Spinal cord (tissue), 10 donors: ENCODE data around the gene DMTF1. TPM values are rescaled to one million over a fixed set of nuclear protein-coding genes. Genes with fewer than 3 reads are reported as not detected.
"Not testable (repeated sequence)": the region's sequence is repeated elsewhere in the genome, so short reads cannot be mapped to it uniquely, and the experiment has no call there.

Experiments used
- DNase-seq, 6 donors: peaks; one replicate each; pipeline versions ENCODE4 v3.0.0 to v3.0.0-alpha.2; 2013 to 2015; ENCODE audit warnings: low spot score in 6 of 6, low read depth in 4 of 6
- H3K27ac ChIP-seq: one replicate; pipeline ENCODE4 v1.5.1; 2013; ENCODE audit warnings: low read depth, low read length, control low read depth
- H3K27me3 ChIP-seq: one replicate; pipeline ENCODE4 v1.6.1; 2013; ENCODE audit warnings: low read length; ENCODE audit not compliant: control insufficient read depth, insufficient read depth
- H3K36me3 ChIP-seq: one replicate; pipeline ENCODE4 v1.6.1; 2013; ENCODE audit warnings: low read length; ENCODE audit not compliant: control insufficient read depth, insufficient read depth
- H3K4me1 ChIP-seq: one replicate; pipeline ENCODE4 v1.6.1; 2013; ENCODE audit warnings: low read length; ENCODE audit not compliant: control insufficient read depth, insufficient read depth
- H3K4me3 ChIP-seq: one replicate; pipeline ENCODE4 v1.5.1; 2013; ENCODE audit warnings: low read depth, low read length, control low read depth
- H3K9me3 ChIP-seq: one replicate; pipeline ENCODE4 v1.6.1; 2013; ENCODE audit warnings: low read length; ENCODE audit not compliant: control insufficient read depth, insufficient read depth
- WGBS: methylation state at CpG from one replicate; pipeline ENCODE4 v1.1.5; 2013; ENCODE audit warnings: missing lambda C conversion rate; ENCODE audit not compliant: insufficient coverage; 5-methylcytosine and 5-hydroxymethylcytosine counted together
- long read RNA-seq, 4 donors: transcript quantifications; one replicate each; lab custom pipeline, GENCODE V29; 2026
- polyA plus RNA-seq, 2 donors: library from polyadenylated mRNA; unstranded; fragments of 120-200 nt; gene quantifications; one replicate each; pipeline ENCODE4 v1.2.1, GENCODE V29; 2013; ENCODE audit not compliant: insufficient read length in 2 of 2
- total RNA-seq, 2 donors: library from RNA; depleted of rRNA in 1 of 2; stranded (reverse); fragments of 120-200 nt in 1 of 2; fragments of >200 nt in 1 of 2; gene quantifications; one replicate each; pipeline versions ENCODE4 v1.2.3 to v1.2.4, GENCODE V29; 2013 to 2014
- donor health status: healthy.

The DMTF1 gene
- total RNA-seq (100 to 1,000 TPM; 142 to 165 TPM), polyA plus RNA-seq (100 to 1,000 TPM; 131 to 140 TPM)
- long read RNA-seq, donor 1, transcript DMTF1-229 (1 exons, 2,370 nt), result major isoform, 65 of 69 reads
- long read RNA-seq, donor 1, partial matches to known transcripts, result 0 of 69 reads
- long read RNA-seq, donor 1, other reads (novel, unspliced or antisense), result 0 of 69 reads
- long read RNA-seq, donor 2, transcript DMTF1-229 (1 exons, 2,370 nt), result major isoform, 19 of 21 reads
- long read RNA-seq, donor 2, partial matches to known transcripts, result 0 of 21 reads
- long read RNA-seq, donor 2, other reads (novel, unspliced or antisense), result 0 of 21 reads
- long read RNA-seq, donor 3, transcript DMTF1-229 (1 exons, 2,370 nt), result major isoform, 18 of 21 reads
- long read RNA-seq, donor 3, partial matches to known transcripts, result 0 of 21 reads
- long read RNA-seq, donor 3, other reads (novel, unspliced or antisense), result 0 of 21 reads
- long read RNA-seq, donor 4, transcript DMTF1-229 (1 exons, 2,370 nt), result major isoform, 241 of 253 reads
- long read RNA-seq, donor 4, partial matches to known transcripts, result 5 of 253 reads
- long read RNA-seq, donor 4, other reads (novel, unspliced or antisense), result 0 of 253 reads

DNA sequence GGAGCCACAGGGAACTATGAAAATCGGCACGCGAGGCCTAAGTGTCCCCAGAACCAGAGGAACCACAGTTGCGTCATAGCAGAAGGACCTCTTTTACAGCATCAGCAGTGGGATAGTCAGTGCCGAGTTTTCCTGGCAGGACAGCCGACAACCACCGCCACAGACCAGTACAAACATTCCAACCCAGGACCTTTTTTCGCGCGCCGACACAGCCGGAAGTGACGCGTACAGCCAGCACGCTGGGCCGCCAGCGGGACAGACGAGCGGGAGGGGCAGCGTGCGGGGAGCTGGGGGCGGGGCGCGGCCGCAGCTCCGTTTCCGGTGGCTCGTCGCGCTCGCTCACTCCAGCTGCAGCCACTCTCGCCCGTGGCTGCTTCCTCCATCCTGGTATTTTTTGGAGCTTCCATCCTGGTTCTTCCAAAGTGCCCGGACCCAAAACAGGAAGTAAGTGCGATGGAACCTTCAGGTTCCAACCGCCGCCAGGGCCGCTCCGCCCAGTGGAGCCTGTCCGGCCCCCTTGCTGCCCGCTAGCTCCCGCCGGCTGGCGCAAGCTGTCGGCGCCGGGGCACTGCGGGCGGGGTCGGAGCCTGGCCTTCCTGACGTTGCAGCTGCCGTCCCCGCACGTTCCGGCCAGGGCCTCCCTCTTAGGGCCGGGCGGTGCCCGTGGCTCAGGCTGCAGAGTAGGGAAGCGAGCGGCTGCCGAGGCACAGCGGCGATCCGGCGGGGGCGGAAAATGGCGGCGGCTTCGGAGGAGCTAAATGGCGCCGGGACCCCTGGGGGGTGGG, at the start of gene DMTF1:
Gene DMTF1 (plus strand): TSS at position 342 of the 785 bp plus-strand sequence. CDS start 12,489 bp downstream, outside the sequence.
- peak; percentile 86 to 98 (median 88) for DNase-seq
- H3K4me3 ChIP-seq, result peak within 1 kb of the TSS; percentile 85
- peak within 1 kb of the TSS; percentile 99 for H3K27ac ChIP-seq
- H3K4me1 ChIP-seq, result no peaks in the 10 kb centered on the region
- H3K36me3 ChIP-seq, result no peaks in the 10 kb centered on the region
- H3K27me3 ChIP-seq, result no peaks in the 10 kb centered on the region
- under 1% methylated on average over 71 of the region's 71 CpGs for WGBS
- H3K9me3 ChIP-seq, result no peaks in the 10 kb centered on the region

DNA sequence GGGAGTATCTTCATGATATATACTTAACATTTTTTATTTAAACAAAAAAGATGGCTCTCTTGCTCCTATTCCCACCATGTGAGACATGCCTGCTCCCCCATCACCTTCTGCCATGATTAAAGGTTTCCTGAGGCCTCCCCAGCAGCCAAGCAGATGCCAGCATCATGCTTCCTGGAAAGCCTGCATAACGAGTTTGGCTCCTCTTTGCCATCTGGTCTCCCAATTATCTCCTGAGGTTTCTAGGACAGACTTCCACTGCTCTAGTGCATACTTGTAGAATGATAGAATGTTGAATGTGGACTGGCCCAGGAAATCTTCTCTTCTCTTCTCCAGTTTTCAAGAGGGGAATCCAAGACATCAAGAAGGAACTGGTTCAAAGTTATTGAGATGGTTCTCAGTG, 46.9 kb upstream of the DMTF1 start:
- H3K9me3 ChIP-seq, result no peaks in the 10 kb centered on the region
- DNase-seq, result no peak
- no peak overlapping the region for H3K4me3 ChIP-seq
- H3K4me1 ChIP-seq, result no peaks in the 10 kb centered on the region
- no peaks in the 10 kb centered on the region for H3K27me3 ChIP-seq
- no peak overlapping the region for H3K27ac ChIP-seq
- no CpG with 5 or more reads among the region's 1 CpG for WGBS
- H3K36me3 ChIP-seq, result no peaks in the 10 kb centered on the region

DNA sequence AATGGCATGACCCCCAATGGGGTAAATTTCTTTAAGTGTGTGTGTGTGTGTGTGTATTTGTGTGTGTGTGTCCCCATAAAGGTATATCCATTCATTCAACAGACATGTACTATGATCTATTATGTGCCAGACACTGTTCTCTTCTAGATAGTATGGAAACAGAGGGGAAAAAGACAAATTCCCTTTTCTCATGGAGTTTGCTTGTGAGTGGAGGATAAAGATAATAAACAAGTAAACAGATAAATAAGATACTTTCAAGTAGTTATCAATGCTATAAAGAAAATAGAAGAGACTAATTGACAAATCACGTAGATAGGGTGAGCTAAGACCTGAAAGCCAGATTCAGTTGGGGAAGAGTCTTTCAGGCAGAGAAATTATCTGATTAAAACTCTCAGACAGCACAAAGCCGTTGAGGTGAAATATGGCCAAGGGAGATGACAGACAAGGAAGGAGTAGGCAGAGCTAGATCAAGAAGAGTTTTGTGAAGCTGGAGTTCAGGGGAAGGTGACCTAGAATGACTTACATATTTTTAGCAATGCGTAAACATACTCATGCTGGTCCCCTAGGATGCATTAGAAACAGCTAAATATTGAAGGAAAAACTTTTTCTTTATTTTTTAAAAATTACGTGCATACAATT, 45.2 kb upstream of the DMTF1 start:
- Histone ChIP-seq H3K36me3 (no peaks in the 10 kb centered on the region), H3K9me3 (no peaks in the 10 kb centered on the region), H3K27me3 (no peaks in the 10 kb centered on the region), H3K27ac (no peak overlapping the region), H3K4me1 (no peaks in the 10 kb centered on the region), H3K4me3 (no peak overlapping the region)
- 100% methylated on average over 1 of the region's 4 CpGs for WGBS
- no peak for DNase-seq

DNA sequence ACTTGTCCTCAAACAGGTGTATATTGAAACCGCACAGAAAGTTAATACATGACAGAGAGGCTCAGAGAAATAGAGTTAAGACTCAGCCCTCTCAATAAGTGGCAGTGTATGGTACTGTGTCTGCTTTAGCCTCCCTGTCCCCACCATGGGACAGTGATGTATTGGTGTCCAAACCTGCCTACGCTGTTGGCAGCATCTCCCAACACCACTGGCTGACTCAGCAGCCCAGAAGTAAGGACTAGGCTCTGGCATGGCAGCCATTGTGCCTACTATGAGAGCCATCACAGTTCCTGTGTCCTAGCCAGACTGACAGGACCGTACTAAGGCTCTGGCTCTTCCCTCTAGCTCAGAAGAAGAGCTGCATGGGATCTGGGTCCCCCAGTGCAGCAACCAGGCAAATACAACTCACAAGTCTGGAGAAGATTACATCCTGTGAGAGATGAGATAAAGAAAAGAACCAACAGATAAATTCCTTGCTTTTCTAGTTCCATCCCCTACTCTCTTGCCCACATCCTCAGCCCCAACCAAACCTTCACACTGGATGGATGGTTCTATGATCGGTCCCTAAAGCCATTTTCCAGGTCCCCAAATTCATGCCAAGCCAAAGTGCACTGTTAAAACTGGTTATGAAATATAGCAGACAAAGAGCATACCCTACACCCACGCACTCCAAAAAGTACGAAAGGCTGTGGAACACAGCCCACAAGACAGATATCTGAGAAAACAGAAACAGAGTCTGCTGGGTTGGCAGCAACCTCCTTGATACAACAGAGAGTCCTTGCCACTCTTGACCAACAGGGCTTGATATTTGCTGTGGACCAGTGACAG, 44.1 kb upstream of the DMTF1 start:
- Histone ChIP-seq H3K27me3 (no peaks in the 10 kb centered on the region), H3K36me3 (no peaks in the 10 kb centered on the region), H3K9me3 (no peaks in the 10 kb centered on the region), H3K4me1 (no peaks in the 10 kb centered on the region), H3K4me3 (no peak overlapping the region), H3K27ac (no peak overlapping the region)
- 71% methylated on average over 4 of the region's 6 CpGs for WGBS
- DNase-seq, result no peak

GRCh38 chr7:87110778-87111177, 41.5 kb upstream of the DMTF1 start:
- Histone ChIP-seq H3K9me3 (peaks cover 2% of the 10 kb centered on the region), H3K4me3 (no peak overlapping the region), H3K27me3 (no peaks in the 10 kb centered on the region), H3K36me3 (no peaks in the 10 kb centered on the region), H3K4me1 (no peaks in the 10 kb centered on the region), H3K27ac (no peak overlapping the region)
- DNase-seq, result no peak
- 87% methylated on average over 2 of the region's 2 CpGs for WGBS

DNA sequence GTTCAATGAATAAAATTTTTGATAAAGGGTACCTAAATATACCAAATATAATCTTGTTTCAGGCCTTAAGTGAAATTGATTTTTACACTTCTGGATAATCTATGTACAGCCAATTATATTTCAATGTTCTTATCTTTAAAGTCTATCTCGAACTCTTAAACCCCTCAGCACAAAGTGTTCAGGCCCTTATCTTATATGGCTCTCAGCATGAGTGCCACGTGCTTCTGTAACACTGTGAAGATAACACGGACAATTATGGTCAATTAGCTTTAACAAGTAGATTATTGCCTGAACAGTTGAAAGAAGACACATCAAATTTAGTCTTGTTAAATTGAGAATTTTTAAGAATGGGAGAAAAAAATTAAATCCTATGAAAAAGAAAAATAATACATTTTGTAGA, 40.4 kb upstream of the DMTF1 start:
- no peaks in the 10 kb centered on the region for H3K4me1 ChIP-seq
- H3K27ac ChIP-seq, result no peak overlapping the region
- H3K9me3 ChIP-seq, result peaks cover 2% of the 10 kb centered on the region
- H3K27me3 ChIP-seq, result no peaks in the 10 kb centered on the region
- no peak for DNase-seq
- no peak overlapping the region for H3K4me3 ChIP-seq
- 100% methylated on average over 1 of the region's 3 CpGs for WGBS
- H3K36me3 ChIP-seq, result no peaks in the 10 kb centered on the region

DNA sequence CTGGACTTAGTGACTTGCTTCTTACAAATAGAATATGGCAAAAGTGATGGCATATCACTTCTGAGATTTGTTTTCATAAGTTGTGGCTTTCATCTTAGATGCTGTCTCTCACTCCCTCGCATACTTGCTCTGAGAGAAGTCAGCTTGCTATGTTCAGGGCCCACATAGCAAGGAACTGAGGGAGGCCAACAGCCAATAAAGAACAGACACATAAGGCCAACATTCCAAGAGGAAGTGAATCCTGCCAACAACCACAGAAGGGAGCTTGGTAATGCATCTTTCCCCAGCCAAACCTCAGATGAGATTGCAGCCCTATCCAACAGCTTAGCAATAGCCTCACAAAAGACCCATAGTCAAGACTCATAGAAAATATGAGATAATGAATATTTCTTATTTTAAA, 39.2 kb upstream of the DMTF1 start:
- H3K4me3 ChIP-seq, result no peak overlapping the region
- H3K27ac ChIP-seq, result no peak overlapping the region
- WGBS, result no CpG with 5 or more reads among the region's 1 CpG
- H3K27me3 ChIP-seq, result no peaks in the 10 kb centered on the region
- no peaks in the 10 kb centered on the region for H3K4me1 ChIP-seq
- no peaks in the 10 kb centered on the region for H3K36me3 ChIP-seq
- peaks cover 2% of the 10 kb centered on the region for H3K9me3 ChIP-seq
- peak in 1 of 6 donors; percentile 21 for DNase-seq

DNA sequence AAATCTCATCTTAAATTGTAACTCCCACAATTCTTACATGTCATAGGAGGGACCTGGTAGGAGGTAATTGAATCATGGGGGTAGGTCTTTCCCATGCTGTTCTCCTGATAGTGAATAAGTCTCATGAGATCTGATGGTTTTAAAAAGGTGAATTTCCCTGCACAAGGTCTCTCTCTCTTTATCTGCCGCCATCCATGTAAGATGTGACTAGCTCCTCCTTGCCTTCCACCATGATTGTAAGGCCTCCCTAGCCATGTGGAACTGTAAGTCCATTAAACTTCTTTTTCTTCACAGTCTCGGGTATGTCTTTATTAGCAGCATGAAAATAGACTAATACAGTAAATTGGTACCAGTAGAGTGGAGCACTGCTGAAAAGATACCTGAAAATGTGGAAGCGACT, 38.3 kb upstream of the DMTF1 start:
- DNase-seq, H3K4me1 ChIP-seq, H3K27ac ChIP-seq, H3K27me3 ChIP-seq, H3K36me3 ChIP-seq, H3K4me3 ChIP-seq, H3K9me3 ChIP-seq: not testable (repeated sequence)
- 86% methylated on average over 1 of the region's 3 CpGs for WGBS

- not testable (repeated sequence) for DNase-seq, H3K4me3 ChIP-seq, H3K27ac ChIP-seq, H3K9me3 ChIP-seq, H3K4me1 ChIP-seq, H3K27me3 ChIP-seq, H3K36me3 ChIP-seq
- WGBS, result 86% methylated on average over 1 of the region's 2 CpGs
These were observed 36.5 kb upstream of the DMTF1 start for GRCh38 chr7:87115772-87116171.
